Endothelial cell of umbilical vein (primary cell): ENCODE results near the gene CUL9.

ENCODE experiments used
- CTCF ChIP-seq, 2 donors: IDR thresholded peaks; 1 replicate in 1 of 2; 2 replicates in 1 of 2; pipeline ENCODE4 v1.5.1; 2011; ENCODE audit warnings: low read length in 2 of 2, mild to moderate bottlenecking in 2 of 2, moderate library complexity in 2 of 2, control low read depth in 1 of 2, inconsistent platforms in 1 of 2, low read depth in 1 of 2; ENCODE audit not compliant: insufficient read depth in 1 of 2; ENCODE audit errors: extremely low read depth in 1 of 2
- EZH2 ChIP-seq: IDR thresholded peaks from 2 replicates; pipeline ENCODE4 v1.6.1; 2012; ENCODE audit warnings: borderline replicate concordance, low read depth, mild to moderate bottlenecking, moderate library complexity, low read length, inconsistent platforms; ENCODE audit not compliant: severe bottlenecking
- FOS ChIP-seq: IDR thresholded peaks from 2 replicates; pipeline ENCODE4 v1.6.1; 2011; ENCODE audit warnings: mild to moderate bottlenecking, low read length, moderate library complexity, borderline replicate concordance; ENCODE audit not compliant: insufficient read depth
- GATA2 ChIP-seq: IDR thresholded peaks from 2 replicates; pipeline ENCODE4 v1.7.0; 2011; ENCODE audit warnings: low read depth, mild to moderate bottlenecking, moderate library complexity, mixed read lengths, low read length; ENCODE audit not compliant: insufficient read length, insufficient read depth
- MAX ChIP-seq: IDR thresholded peaks from 2 replicates; pipeline ENCODE4 v1.6.1; 2011; ENCODE audit not compliant: insufficient read depth, insufficient read length
- MYC ChIP-seq: IDR thresholded peaks from one replicate; pipeline ENCODE4 v1.6.1; 2011; ENCODE audit warnings: mild to moderate bottlenecking, low read depth, low read length
- POLR2A ChIP-seq: IDR thresholded peaks from 2 replicates; pipeline ENCODE4 v1.6.1; 2012; ENCODE audit warnings: low read depth, mild to moderate bottlenecking, control low read depth, low read length
- POLR2AphosphoS5 ChIP-seq: IDR thresholded peaks from 2 replicates; pipeline ENCODE4 v1.6.1; 2012; ENCODE audit warnings: low read depth, mild to moderate bottlenecking, control low read depth, low read length, moderate library complexity; ENCODE audit not compliant: insufficient read depth

- TF ChIP-seq CTCF (IDR thresholded peaks at IDR 0.05; ENCODE audit: extremely low read depth in 1 of 2, insufficient read depth in 1 of 2, low read depth in 1 of 2, low read length in 2 of 2) (no peak), GATA2 (no peak), POLR2A (no peak), POLR2AphosphoS5 (no peak), FOS (no peak), MAX (no peak), EZH2 (peak; percentile 88), MYC (no peak)
These were observed 61.1 kb downstream of the CUL9 start, which contains the start of gene TTBK1 for GRCh38 chr6:43242908-43243663.
